Measurements from ENCODE around the gene RNF4. TPM values are rescaled to one million over a fixed set of nuclear protein-coding genes. Genes with fewer than 3 reads are reported as not detected.
"Not testable (repeated sequence)": the region's sequence is repeated elsewhere in the genome, so short reads cannot be mapped to it uniquely, and the experiment has no call there.

Gene RNF4
- total RNA-seq, 1 donor from 2014 or later, result 30.0 TPM

- no peak for DNase-seq (ENCODE audit: low read depth in 2 of 2)
Observed at GRCh38 chr4:2457481-2458295, 11.2 kb upstream of the RNF4 start.

GRCh38 chr4:2458546-2459491 is 10.1 kb upstream of the RNF4 start:
- no peak for DNase-seq (ENCODE audit: low read depth in 2 of 2)

DNA sequence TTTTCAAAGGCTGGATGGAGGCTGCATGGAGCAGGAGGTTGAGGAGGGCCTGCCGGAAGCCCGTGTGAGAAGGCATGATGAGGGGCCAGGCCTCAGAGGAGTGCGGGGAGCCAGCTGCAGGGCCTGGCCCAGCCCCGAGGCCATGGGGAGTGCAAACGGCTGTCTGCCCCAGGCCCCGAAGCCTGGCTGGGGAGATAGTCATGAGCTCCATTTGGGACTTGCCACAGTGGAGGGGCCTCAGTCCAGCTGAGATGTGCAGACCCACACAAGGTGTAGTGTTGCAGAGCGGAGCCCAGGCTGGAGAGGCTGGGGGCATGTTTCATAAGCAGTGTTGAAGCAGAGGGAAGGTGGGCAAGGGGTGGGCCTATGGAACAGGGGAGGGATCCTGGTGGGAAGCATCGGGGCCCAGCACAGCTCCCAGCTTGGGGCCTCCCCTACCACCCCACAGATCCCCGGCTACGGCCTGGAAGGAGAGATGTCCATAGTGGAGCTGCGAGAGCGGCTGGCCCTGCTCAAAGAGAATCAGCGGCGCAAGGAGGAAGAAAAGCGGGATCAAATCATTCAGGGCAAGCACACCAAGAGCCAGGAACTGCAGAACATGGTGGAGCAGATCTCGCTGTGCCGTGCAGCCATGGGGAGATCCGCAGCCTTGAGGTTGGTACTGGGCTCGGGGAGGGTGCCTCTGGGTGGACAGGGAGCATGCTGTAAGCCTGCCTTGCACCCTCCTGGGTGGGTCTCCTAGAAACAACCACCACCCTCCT is 9.1 kb upstream of the RNF4 start:
- no peak for DNase-seq (ENCODE audit: low read depth in 2 of 2)

DNA sequence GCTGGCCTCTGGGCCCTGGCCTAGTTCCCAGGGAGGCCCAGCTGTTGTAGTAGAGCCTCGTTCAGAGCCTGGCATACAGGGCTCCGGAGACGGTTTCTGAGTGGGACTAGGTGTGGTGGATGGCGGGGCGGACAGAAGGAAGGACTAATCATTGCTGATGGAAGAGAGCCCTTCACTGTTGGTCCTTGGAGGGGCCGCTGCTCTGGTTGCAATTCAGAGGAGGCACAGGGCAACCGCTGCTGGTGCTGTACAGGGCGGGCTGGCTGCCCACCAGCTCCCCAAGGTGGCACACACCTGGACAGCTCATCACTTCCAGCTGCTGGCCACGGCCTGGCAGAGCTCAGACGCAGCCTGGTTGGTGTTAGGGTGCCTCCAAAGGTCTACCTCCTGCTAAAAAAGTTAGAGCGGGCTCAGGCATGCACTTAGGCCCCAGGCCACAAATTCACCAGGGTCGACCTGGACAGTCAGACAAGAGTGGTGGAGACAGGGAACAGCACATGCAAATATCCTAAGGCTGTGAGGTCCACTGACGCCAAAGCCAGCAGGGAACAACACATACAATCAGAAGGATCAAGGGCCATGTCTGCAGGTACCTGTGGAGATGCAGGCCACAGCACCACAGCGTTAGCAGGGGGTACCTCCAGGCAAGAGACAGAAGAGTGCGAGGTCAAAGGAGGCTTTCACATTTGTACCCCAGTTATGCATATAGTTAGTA is 7.5 kb upstream of the RNF4 start:
- DNase-seq (ENCODE audit: low read depth in 2 of 2), result no peak

DNA sequence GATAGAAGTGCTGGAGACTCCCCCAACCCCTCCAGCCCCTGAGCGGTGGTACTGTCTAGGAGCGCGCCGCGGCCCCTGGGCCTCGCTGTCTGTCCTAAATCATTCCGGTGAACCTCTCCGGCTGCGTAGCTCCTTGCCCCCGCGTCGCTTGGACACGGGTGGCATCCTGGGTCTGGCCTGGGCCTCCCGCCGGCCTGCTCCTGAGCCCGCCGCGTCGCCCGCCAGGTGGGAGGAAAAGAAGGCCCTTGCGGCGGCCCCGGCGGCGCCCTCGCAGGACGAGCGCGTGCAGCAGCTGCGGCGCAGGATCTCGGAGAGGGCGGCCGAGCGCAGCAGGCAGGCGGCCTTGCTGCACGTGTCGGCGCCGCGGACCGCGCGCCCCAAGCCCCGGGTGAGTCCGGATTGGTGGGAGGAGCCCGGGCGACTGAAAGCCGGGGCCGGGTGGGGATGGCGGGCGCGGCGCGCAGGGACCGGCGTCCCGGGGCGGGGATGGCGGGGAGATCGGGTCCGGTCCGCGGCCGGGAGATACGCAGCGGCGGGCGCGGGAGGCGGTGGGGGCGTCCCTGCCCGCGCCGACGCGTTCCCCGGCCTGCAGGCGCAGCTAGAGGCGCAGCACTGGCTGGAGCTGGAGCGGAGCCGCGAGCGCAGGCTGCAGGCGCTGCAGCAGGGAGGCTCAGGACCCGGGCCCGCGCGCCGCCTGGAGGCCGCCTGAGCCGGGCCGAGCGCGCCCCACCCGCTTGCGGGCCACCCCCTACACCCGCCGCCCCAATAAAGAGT is 6.5 kb upstream of the RNF4 start:
- peak; percentile 82 to 88 for DNase-seq (ENCODE audit: low read depth in 2 of 2)

- DNase-seq (ENCODE audit: low read depth in 2 of 2), result no peak
Observed at GRCh38 chr4:2462992-2463762, 5.7 kb upstream of the RNF4 start.

- DNase-seq (ENCODE audit: low read depth in 2 of 2), result no peak
Observed at GRCh38 chr4:2465032-2465431, 3.9 kb upstream of the RNF4 start.

DNA sequence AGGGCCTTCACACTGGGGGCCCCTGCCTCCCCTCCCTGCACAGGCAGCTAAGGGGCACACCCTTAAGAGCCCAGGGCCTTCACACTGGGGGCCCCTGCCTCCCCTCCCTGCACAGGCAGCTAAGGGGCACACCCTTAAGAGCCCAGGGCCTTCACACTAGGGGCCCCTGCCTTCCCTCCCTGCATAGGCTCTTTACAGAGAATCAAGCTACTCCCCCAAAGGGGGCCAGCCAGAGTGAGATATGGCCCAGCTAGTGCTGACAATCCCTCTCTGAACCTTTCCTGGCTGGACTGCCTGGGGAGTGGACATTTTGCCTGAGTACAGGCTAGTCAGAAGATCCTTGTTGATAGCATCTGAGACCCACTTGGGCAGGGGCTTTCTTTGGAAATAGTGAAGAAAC is 3.4 kb upstream of the RNF4 start:
- not testable (repeated sequence) for DNase-seq (ENCODE audit: low read depth in 2 of 2)

GRCh38 chr4:2469192-2469984 is 482 bp downstream of the RNF4 start:
- DNase-seq (ENCODE audit: low read depth in 2 of 2), result peak; percentile 42 to 59

GRCh38 chr4:2470791-2471190 is 1.9 kb downstream of the RNF4 start:
- DNase-seq (ENCODE audit: low read depth in 2 of 2), result no peak

DNA sequence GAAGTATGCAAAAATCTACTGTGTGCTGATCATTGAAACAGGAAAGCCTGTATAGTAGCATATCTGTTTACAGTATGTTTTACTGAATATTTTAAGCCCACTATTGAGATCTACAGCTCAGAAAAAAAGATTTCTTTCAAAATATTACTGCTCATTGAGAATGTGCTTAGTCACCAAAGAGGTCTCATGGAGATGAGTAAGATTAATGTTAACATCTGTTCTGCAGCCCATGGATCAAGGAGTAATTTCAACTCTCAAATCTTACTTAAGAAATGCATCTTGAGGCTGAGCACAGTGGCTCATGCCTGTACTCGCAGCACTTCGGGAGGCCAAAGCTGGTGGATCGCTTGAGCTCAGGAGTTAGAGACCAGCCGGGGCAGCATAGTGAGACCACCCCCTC is 3.3 kb downstream of the RNF4 start:
- no peak for DNase-seq (ENCODE audit: low read depth in 2 of 2)

DNA sequence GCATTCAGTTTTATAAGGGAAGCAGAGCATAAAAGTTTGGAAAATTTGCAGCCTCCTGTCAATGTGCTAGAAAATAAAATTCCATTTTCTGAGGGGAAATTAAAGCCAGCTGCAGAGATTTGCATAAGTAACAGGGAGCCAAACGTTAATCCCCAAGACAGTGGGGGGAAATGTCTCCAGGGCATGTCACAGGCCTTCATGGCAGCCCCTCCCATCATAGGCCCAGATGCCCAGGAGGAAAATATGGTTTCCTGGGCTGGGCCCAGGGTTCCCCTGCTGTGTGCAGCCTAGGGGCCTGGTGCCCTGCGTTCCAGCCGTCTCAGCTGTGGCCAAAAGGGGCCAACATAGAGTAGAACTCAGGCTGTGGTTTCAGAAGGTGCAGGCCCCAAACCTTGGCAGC is 9.3 kb downstream of the RNF4 start:
- DNase-seq (ENCODE audit: low read depth in 2 of 2), result no peak

- DNase-seq (ENCODE audit: low read depth in 2 of 2), result no peak
Observed at GRCh38 chr4:2480649-2481048, 11.7 kb downstream of the RNF4 start.

- no peak for DNase-seq (ENCODE audit: low read depth in 2 of 2)
Observed at GRCh38 chr4:2482192-2482591, 13.3 kb downstream of the RNF4 start.

- peak in 1 of 2 donors; percentile 81 for DNase-seq (ENCODE audit: low read depth in 2 of 2)
Observed at GRCh38 chr4:2482693-2483092, 13.8 kb downstream of the RNF4 start.

- no peak for DNase-seq (ENCODE audit: low read depth in 2 of 2)
Observed at GRCh38 chr4:2483237-2483636, 14.3 kb downstream of the RNF4 start.

- DNase-seq (ENCODE audit: low read depth in 2 of 2), result no peak
Observed at GRCh38 chr4:2484185-2484584, 15.3 kb downstream of the RNF4 start.

DNA sequence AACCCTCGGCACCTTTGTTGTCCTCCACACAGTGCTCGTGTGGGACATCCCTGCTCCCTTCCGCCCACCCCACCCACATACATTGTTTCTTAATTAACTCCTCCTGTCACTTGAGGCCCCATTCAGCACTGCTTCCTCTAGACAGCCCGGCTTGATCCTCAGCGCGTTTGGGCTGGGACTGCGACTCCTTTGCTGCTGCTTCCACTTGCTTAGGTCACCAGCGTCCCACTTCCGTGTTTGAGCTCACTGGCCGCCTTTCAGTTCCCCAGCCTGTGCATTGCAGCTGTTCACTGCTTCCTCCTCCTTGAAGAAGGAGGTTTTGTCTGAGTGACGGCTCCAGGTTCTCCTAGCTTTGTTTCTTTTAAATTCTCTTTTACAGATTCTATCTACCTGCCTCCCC is 16.1 kb downstream of the RNF4 start:
- DNase-seq (ENCODE audit: low read depth in 2 of 2), result peak in 1 of 2 donors; percentile 86

DNA sequence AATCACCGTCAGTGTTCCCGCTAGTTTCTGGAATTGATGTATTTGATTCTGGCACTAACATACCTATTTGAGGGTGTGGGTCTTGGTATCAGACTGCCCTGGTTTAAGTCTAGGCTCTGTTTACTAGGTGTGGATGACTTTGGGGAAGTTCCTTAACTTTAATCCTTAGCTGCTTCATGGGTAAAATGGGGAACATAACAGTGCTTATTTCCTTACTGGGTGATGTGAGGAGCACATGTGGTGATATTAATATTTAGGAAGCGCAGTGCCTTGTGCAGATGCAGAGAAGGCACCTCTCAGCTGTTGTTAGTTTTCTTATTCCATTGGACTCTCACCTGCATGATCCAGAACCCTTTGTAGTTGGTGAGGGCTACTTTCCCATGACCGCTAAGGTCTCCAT is 17.1 kb downstream of the RNF4 start:
- no peak for DNase-seq (ENCODE audit: low read depth in 2 of 2)

All from lung microvascular endothelial cell (primary cell).